Medulla oblongata (tissue), 1 donor: ENCODE data around the gene CCL17.
A peak's percentile ranks its signal among the peaks of the same experiment; 100 is the strongest.
"Not testable (repeated sequence)": the region's sequence is repeated elsewhere in the genome, so short reads cannot be mapped to it uniquely, and the experiment has no call there.

ENCODE experiments used
- DNase-seq: peaks from one replicate; pipeline ENCODE4 v3.0.0-alpha.2; 2015; ENCODE audit errors: extremely low spot score

The CCL17 gene

DNA sequence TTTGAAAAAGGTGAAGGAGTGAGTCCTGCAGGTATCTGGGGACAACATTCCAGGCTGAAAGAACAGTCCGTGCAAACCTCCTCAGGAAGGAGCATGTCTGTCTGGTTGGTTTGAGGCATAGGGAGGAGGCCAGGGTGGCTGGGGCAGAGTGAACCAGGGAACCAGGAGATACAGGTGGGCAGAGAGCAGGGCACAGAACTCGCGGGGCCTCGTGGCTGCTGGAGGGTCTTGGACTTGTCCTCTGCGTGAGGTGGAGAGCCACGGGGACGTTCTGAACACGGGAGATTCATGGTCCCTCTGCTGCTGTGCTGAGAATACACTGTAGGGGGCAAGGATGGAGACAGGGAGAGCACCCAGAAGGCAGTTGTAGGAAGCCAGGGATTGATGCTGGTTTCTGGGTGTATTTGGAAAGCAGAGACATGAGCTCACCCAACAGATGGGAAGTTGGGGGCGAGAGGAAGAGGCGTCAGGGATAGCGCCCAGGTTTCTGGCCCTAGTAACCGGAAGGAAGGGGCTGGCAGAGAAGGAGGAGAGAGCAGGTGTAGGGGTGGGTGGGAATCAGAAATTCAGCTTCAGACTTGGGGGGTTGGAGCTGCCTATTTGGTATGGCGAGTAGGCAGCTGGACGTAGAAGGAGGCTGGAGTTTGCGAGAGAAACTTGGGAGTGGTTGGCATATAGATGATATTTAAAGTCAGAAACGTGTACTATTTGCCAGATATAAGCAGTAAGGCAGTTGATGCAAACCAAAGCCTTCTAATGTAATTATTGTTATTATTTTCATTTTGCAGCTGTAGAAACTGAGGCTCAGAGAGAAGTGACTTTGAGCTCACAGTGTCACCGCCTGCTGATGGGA, at the start of gene CCL17:
Gene CCL17 (plus strand): TSS at position 803 of the 853 bp plus-strand sequence. CDS start 9,166 bp downstream, outside the sequence.
- no peak for DNase-seq

- no peak for DNase-seq
Observed at GRCh38 chr16:57355898-57356414, 48.6 kb upstream of the CCL17 start.

DNA sequence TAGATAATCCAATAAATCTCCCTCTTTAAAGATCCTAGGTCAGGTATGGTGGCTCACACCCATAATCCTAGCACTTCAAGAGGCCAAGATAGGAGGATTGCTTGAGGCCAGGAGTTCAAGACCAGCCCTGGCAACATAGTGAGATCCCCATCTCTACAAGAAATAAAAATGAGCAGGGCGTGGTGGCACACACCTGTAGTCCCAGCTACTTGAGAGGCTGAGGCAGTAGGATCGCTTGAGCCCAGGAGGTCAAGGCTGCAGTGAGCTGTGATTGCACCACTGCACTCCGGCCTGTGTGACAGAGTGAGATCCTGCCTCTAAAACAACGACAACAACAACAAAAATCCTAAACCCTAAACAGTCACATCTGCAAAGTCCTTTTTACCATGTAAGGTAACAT, 48.0 kb upstream of the CCL17 start:
- no peak for DNase-seq

- no peak for DNase-seq
Observed at GRCh38 chr16:57357330-57358085, 47.1 kb upstream of the CCL17 start.

- DNase-seq = no peak
Observed at GRCh38 chr16:57358086-57358420, 46.5 kb upstream of the CCL17 start.

DNA sequence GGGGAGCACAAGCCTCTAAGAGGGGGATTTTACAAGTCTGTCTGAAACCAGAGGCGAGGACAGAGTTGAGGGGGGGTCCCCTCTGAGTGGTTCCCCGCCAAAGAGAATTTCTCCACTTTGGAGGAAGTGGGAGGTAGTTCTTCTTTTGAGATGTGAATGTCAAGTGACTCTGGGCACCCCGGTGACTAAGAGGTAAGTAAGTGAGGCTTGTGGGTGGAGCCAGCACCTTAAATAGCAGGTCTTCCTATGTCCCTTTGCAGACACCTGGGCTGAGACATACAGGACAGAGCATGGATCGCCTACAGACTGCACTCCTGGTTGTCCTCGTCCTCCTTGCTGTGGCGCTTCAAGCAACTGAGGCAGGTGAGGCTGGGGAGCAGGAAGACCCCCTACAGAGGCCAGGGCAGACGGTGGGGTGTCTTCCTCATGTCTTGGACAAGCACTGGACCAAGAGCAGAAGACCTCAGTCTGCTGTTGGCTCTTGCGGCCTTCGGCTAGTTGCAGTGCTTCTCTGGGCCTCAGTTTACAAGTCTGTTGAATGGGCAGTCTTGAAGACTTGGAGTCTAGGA, 46.0 kb upstream of the CCL17 start, which contains the start of gene CCL22:
Gene CCL22 (plus strand): TSS at position 257 of the 569 bp plus-strand sequence. CDS start 34 bp downstream, at position 291.
- DNase-seq = no peak

DNA sequence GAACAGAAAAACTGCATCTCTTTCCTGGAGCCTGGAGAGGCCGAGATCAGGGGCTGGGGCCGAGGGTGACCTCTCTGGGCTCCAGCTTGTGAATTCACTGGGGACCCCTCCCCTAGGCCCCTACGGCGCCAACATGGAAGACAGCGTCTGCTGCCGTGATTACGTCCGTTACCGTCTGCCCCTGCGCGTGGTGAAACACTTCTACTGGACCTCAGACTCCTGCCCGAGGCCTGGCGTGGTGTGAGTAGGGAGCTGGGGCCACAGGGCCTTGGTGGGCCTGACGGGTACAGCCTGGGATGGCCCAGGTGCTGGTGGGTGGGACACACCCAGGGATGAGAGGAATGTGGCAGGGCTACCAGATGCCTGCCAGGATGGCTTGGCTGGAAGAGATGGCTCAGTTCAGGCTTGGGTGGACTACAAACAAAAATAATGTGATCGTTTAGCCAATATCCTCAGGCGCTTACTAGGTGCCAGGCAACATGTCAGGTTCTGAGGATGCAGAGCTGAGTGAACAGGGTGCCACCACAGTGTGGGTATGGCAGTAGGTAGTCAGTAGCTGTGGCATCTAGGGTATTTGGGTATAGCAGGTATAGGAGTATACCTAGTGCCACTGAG, 44.1 kb upstream of the CCL17 start:
- DNase-seq = no peak

DNA sequence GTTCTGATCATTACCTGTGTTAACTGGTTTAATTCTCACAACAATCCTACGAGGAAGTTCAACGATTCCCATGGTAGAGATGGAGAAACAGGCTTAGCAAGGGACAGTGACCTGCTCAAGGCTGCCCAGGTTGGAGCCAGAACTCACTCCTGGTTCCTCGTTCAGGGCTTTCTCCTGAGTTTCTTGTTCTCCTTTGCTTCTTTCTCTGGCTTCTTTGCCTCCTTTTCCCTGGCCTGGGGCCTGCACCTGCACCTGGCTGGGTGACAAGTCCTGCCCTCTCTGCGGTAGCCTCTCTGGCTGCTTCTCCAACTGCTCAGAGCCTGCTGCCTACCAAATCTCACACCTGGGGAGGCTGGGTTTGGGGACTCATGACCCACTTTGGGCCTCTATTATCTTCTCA, 43.2 kb upstream of the CCL17 start:
- DNase-seq = no peak

GRCh38 chr16:57364143-57364542, 40.4 kb upstream of the CCL17 start:
- no peak for DNase-seq

- DNase-seq = no peak
Observed at GRCh38 chr16:57366544-57367040, 38.0 kb upstream of the CCL17 start.

- no peak for DNase-seq
Observed at GRCh38 chr16:57367116-57367752, 37.3 kb upstream of the CCL17 start.

GRCh38 chr16:57371494-57372371, 32.8 kb upstream of the CCL17 start:
- DNase-seq = no peak

- peak; percentile 86 for DNase-seq
Observed at GRCh38 chr16:57372372-57373116, 32.0 kb upstream of the CCL17 start, which contains the start of gene CX3CL1. CX3CL1 (plus strand) TSS chr16:57372490; CDS start chr16:57372569, 79 bp downstream.

DNA sequence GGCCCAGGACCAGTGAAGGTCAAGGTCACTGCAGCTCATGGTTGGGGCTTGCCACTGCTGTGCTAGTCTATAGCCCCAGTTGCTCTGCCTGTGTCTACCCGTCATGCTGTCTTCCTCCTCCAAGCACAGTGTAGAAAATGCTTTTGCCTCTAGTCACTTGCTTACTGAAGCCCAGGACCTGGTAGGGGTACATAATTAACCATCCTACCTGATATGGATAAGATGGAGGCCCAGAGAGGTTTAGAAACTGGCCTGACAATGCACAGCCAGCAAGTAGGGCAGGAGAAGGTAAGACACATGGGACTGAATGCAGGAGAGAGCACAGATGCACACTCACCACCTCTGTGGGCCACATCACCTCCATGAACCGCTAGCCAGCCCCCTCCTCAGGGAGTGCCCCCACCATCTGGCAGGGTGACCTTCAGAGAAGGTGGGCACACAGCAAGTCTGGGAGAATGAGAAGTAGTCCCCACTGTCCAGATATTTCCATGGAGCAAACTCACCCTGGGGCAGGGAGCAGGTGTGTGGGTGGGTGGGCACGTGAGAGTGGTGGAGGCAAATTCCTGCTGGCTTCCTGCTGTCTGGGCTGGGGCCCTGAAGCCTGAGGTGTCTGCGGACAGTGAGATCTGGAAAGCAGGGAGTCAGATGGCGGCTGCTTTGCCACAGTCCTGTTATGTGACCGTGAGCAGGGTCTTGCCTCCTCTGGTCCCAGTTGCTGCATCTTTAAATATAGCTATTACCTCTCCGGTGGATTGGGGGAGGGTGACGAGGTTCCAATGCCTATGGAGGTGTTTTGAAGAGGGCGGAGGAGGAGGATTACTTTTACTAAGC, 31.2 kb upstream of the CCL17 start:
- no peak for DNase-seq

DNA sequence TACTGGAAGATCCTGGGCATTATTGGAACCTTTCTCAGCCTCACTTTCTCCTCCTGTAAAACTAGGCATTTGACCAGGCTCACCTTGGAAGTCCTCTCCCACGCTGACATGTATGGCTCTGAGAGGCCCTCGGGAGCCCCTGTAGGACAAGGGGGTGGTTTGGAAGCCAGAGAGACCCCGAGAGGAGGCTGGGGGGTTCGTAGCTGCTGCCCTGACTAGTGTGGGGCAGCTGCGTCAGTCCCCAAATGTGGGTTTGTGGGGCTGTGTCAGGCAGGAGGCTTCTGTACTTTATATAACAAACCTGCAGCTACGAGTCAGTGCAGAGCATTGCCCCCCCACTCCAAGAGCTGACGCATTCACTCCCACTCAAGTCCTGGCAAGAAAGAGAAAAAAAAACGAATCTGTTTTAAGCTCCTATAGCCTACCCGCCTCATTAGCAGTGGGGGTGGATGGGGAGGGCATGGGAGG, 30.5 kb upstream of the CCL17 start:
- no peak for DNase-seq

DNA sequence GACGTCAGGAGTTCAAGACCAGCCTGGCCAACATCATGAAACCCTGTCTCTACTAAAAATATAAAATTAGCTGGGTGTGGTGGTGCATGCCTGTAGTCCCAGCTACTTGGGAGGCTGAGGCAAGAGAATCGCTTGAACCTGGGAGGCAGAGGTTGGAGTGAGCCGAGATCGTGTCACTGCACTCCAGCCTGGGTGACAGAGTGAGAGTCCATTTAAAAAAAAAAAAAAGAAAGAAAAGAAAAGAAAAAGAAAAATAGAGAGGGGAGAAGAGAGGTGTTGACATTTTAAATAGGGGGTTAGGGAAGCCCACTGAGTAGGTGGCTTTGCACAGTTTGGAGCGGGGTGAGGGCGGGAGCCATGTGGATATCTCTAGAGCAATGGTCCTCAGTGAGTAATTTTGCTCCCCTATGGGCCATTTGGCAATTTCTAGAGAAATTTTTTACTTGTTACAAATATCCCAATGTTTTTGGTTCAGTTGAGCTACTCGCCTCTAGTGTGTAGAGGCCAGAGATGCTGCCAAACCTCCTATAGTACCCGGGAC, 29.6 kb upstream of the CCL17 start:
- DNase-seq = not testable (repeated sequence)

- no peak for DNase-seq
Observed at GRCh38 chr16:57376313-57376818, 28.2 kb upstream of the CCL17 start.
